WTC11 (cell line): ENCODE measurements around the gene COIL.

Experiments
- AFF4 ChIP-seq: sonication (generic); formaldehyde crosslinking; IDR thresholded peaks from 2 replicates; pipeline ENCODE4 v1.8.1; 2023; ENCODE audit warnings: mild to moderate bottlenecking, missing genetic modification reagents, borderline replicate concordance
- ATF2 ChIP-seq: sonication (generic); formaldehyde crosslinking; IDR thresholded peaks from 2 replicates; pipeline ENCODE4 v1.8.1; 2022; ENCODE audit warnings: low read depth, missing genetic modification reagents, borderline replicate concordance
- ATF6 ChIP-seq: sonication (generic); formaldehyde crosslinking; IDR thresholded peaks from 2 replicates; pipeline ENCODE4 v1.8.1; 2023; ENCODE audit warnings: mild to moderate bottlenecking, missing genetic modification reagents
- CTCF ChIP-seq: fragments of 200-600 bp; IDR thresholded peaks from 2 replicates; pipeline ENCODE4 v1.8.0; 2022; ENCODE audit warnings: antibody characterized with exemption
- ELF4 ChIP-seq: sonication (generic); formaldehyde crosslinking; IDR thresholded peaks from 2 replicates; pipeline ENCODE4 v1.8.1; 2022; ENCODE audit warnings: low read depth, mild to moderate bottlenecking, moderate library complexity, missing genetic modification reagents
- FOXJ3 ChIP-seq: sonication (generic); formaldehyde crosslinking; IDR thresholded peaks from 2 replicates; pipeline ENCODE4 v1.9.0; 2021; ENCODE audit warnings: missing genetic modification reagents, mild to moderate bottlenecking, borderline replicate concordance
- MAX ChIP-seq: sonication (generic); formaldehyde crosslinking; IDR thresholded peaks from 2 replicates; pipeline ENCODE4 v1.8.0; 2022; ENCODE audit warnings: mild to moderate bottlenecking, missing genetic modification reagents
- NFATC4 ChIP-seq: fragments of 250-450 bp; sonication (Bioruptor Pico); IDR thresholded peaks from 2 replicates; pipeline ENCODE4 v1.9.0; 2021; ENCODE audit warnings: mild to moderate bottlenecking
- NR2C2 ChIP-seq: sonication (generic); formaldehyde crosslinking; IDR thresholded peaks from 2 replicates; pipeline ENCODE4 v1.8.0; 2022; ENCODE audit warnings: mild to moderate bottlenecking, missing genetic modification reagents
- NR3C1 ChIP-seq: sonication (generic); formaldehyde crosslinking; conservative IDR thresholded peaks from 2 replicates; pipeline ENCODE4 v1.8.1; 2023; ENCODE audit warnings: low read depth, mild to moderate bottlenecking, missing genetic modification reagents
- SMAD3 ChIP-seq: sonication (generic); formaldehyde crosslinking; IDR thresholded peaks from 2 replicates; pipeline ENCODE4 v1.8.0; 2022; ENCODE audit warnings: missing genetic modification reagents, mild to moderate bottlenecking, borderline replicate concordance
- USF2 ChIP-seq: sonication (generic); formaldehyde crosslinking; IDR thresholded peaks from 2 replicates; pipeline ENCODE4 v1.8.1; 2023; ENCODE audit warnings: mild to moderate bottlenecking, missing genetic modification reagents, moderate library complexity
- ZBTB21 ChIP-seq: sonication (generic); formaldehyde crosslinking; IDR thresholded peaks from 2 replicates; pipeline ENCODE4 v1.8.1; 2023; ENCODE audit warnings: mild to moderate bottlenecking, missing genetic modification reagents, borderline replicate concordance

GRCh38 chr17:56970974-56971373 lies 10.1 kb upstream of the COIL start:
- no peak for TF ChIP-seq ELF4 (CRISPR knock-in tag)
- no peak for TF ChIP-seq AFF4 (CRISPR knock-in tag)
- no peak for TF ChIP-seq NR3C1 (CRISPR knock-in tag)
- TF ChIP-seq CTCF, result no peak
- no peak for TF ChIP-seq SMAD3 (CRISPR knock-in tag)
- no peak for TF ChIP-seq USF2 (CRISPR knock-in tag)
- TF ChIP-seq ATF6, result no peak
- TF ChIP-seq MAX (CRISPR knock-in tag), result no peak
- no peak for TF ChIP-seq NR2C2
- TF ChIP-seq ATF2 (CRISPR knock-in tag), result no peak
- TF ChIP-seq FOXJ3 (CRISPR knock-in tag), result no peak
- no peak for TF ChIP-seq NFATC4
- TF ChIP-seq ZBTB21 (CRISPR knock-in tag), result no peak
